ENCODE results near the gene CLDN16.

Gene CLDN16

GRCh38 chr3:190444006-190444405 is 56.0 kb downstream of the CLDN16 start:
- no peak for DNase-seq

GRCh38 chr3:190444576-190445145 is 56.7 kb downstream of the CLDN16 start:
- no peak for DNase-seq

DNA sequence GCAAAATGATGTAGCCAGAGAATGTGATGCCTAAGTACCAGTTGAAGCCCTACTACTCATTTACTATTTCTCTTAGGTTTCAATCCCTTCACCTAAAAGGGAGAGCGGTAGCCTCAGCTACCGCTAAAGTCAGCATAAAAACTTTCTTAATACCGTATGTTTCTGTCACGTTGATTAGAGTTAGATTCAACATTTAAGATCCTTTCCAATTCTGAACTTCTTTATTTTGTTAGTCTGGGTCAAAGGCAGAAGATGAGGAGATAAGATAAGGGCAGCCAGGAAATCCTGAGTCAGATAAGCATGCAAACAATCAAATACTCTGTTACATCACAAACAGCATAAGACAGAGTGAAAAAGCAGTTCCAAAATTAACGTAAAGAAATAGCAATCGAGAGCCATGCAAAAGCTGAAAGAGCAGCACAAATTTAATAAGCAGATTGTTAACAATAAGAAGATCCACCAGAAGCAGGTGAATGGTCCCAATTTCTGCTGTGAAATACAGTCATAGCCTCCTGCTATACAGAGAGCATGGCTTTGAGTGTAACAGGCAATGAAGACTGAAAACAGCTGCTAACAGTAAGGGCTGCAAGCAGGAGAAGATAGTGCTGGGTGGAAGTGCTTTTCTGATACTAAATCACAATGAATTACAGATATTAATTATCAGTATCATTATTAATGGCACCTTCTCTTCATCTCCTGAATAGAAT is 58.8 kb downstream of the CLDN16 start:
- DNase-seq = no peak

- DNase-seq = no peak
Observed at GRCh38 chr3:190448256-190448655, 60.3 kb downstream of the CLDN16 start.

DNA sequence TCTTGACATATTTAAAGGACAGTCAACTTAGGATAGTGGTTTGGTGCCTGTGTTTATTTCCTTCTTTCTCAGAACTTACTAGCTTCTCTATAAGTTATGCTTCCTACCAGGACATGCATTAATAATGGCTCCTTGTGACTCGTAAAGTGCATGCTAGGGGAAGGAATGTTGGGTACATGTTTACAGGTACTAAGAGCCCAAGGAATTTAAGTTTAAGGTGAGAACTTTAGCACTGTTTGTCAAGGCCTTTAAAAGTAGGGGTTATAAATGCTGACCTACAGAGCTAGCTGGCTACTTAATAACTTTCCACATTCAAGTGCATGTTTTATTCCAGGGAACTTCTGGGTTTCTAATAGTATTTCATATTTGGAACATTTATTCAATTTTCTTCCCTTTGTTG is 61.8 kb downstream of the CLDN16 start, which contains the start of gene TMEM207:
Gene TMEM207, minus strand, starts transcription at position 101 of the 400 bp plus-strand sequence. Its CDS starts 92 bp downstream, at position 9.
- no peak for DNase-seq

GRCh38 chr3:190455828-190456227 is 67.9 kb downstream of the CLDN16 start:
- DNase-seq = no peak

- no peak for DNase-seq
Observed at GRCh38 chr3:190456770-190457169, 68.8 kb downstream of the CLDN16 start.

DNA sequence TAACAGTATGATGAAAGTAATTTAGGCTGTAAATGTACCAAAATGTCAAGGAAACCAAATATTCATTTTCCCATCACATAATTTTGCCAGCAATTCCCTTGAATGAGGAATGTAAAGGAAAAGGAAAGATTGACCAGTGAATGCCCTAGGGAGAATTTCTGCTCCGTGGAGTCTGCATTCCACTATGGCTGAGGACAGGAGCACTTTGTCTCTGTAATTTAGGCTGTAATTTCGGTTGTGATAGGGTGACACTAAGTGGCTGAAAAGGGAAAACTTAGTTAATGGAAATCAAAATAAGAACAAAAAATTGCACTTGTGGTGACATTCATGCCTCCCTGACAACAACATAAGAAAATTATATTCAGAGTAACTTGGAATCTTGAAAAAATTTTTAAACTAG is 70.1 kb downstream of the CLDN16 start:
- DNase-seq = no peak

All from NCI-H2029 treated with DMSO at 0.1 percent for 48 hours (cell line).